Islet of Langerhans (tissue), 1 donor: ENCODE results near the gene UPK3BL1.
"Not testable (repeated sequence)": the region's sequence is repeated elsewhere in the genome, so short reads cannot be mapped to it uniquely, and the experiment has no call there.

ENCODE experiments used
- FAIRE-seq: peaks from one replicate; lab custom pipeline; 2011; peaks lifted over from hg19 to GRCh38; lab: Jason Lieb, UNC

The UPK3BL1 gene

GRCh38 chr7:102642691-102643090, at the start of gene UPK3BL1:
UPK3BL1 (minus strand) TSS chr7:102642791; CDS start chr7:102642741, 50 bp downstream.
- not testable (repeated sequence) for FAIRE-seq

DNA sequence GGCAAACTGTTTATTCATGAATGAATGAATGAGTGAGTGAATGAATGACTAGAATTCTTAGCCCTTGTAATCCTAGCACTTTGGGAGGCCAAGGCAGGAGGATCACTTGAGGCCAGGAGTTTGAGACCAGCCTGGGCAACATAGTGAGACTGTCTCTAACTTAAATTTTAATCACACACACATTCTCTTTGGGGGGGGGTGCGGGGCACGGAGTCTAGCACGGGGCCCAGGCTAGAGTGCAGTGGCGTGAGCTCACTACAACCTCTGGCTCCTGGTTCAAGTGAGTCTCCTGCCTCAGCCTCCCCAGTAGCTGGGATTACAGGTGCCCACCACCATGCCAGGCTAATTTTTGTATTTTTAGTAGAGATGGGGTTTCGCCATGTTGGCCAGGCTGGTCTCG, 48.0 kb upstream of the UPK3BL1 start:
- not testable (repeated sequence) for FAIRE-seq

GRCh38 chr7:102689436-102690282, 47.1 kb upstream of the UPK3BL1 start:
- not testable (repeated sequence) for FAIRE-seq

GRCh38 chr7:102688299-102689036, 45.9 kb upstream of the UPK3BL1 start:
- FAIRE-seq, result not testable (repeated sequence)

GRCh38 chr7:102682560-102682959, 40.0 kb upstream of the UPK3BL1 start:
- FAIRE-seq, result not testable (repeated sequence)

GRCh38 chr7:102680780-102681179, 38.2 kb upstream of the UPK3BL1 start:
- not testable (repeated sequence) for FAIRE-seq

GRCh38 chr7:102675545-102675944, 33.0 kb upstream of the UPK3BL1 start:
- FAIRE-seq, result not testable (repeated sequence)

GRCh38 chr7:102673447-102674067, 31.0 kb upstream of the UPK3BL1 start:
- FAIRE-seq, result not testable (repeated sequence)

GRCh38 chr7:102671956-102672307, 29.3 kb upstream of the UPK3BL1 start:
- FAIRE-seq, result not testable (repeated sequence)

GRCh38 chr7:102671166-102671955, 28.8 kb upstream of the UPK3BL1 start, which contains the start of gene POLR2J2:
POLR2J2 (minus strand) TSS chr7:102671663; CDS start chr7:102671601, 62 bp downstream.
- FAIRE-seq, result not testable (repeated sequence)

GRCh38 chr7:102667523-102667922, 24.9 kb upstream of the UPK3BL1 start:
- not testable (repeated sequence) for FAIRE-seq

DNA sequence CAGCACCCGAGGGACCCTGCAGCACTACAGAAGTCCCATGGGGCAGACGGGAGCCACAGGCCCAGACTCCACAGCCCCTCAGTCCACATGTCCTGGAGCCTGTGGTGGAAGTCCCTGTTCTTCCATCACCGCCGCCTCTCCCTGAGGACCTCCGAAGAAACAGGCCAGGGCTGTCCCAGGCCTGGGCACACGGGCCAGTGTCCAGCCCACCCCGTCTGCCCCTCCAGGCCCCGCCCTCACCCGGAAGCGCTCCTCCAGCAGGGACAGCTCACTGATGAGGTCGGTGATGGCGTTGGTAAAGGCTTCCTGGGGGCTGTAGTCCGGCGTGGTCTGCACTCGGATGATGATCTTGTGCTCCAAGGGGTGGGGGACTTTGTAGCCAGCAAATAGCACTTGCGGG, 24.3 kb upstream of the UPK3BL1 start:
- FAIRE-seq, result not testable (repeated sequence)

- FAIRE-seq, result not testable (repeated sequence)
Observed at GRCh38 chr7:102664765-102665164, 22.2 kb upstream of the UPK3BL1 start.

- not testable (repeated sequence) for FAIRE-seq
Observed at GRCh38 chr7:102649924-102650323, 7.3 kb upstream of the UPK3BL1 start, which contains the start of gene SPDYE2B. SPDYE2B (plus strand) TSS chr7:102650319; CDS start chr7:102652349, 2,030 bp downstream.

- not testable (repeated sequence) for FAIRE-seq
Observed at GRCh38 chr7:102647813-102648212, 5.2 kb upstream of the UPK3BL1 start.

- not testable (repeated sequence) for FAIRE-seq
Observed at GRCh38 chr7:102643404-102643803, 813 bp upstream of the UPK3BL1 start.

DNA sequence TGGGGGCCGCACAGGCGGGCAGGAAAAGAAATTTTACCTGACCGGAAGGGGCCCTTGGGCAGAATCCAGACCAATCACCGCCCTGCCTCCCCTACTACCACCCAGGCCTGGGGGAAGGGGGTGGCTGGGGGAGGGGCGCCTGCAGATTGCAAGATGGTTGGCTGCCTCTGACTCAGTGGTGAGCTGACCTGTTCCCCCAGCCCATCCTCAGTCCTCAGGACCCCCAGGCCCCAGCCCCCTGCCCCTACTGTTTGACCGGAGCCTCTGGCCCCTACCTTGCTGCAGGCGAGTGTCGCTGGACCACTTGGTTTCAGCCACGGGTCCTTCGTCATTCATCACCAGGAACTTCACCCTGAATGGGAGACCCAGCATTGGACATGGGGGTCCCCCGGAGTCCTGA, 3.7 kb downstream of the UPK3BL1 start:
- FAIRE-seq, result not testable (repeated sequence)

DNA sequence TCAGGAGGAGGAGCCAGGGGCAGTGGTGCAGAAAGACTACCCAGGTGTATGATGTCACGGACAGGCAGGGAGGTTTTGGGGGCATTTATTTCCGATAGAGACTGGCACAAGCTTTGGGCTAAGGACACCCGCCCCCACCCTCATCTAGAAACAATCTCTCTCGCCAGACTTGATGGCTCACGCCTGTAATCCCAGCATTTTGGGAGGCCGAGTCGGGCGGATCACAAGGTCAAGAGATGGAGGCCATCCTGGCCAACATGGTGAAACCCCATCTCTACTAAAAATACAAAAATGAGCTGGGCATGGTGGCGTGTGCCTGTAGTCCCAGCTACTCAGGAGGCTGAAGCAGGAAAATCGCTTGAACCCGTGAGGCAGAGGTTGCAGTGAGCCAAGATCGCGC, 5.6 kb downstream of the UPK3BL1 start:
- FAIRE-seq, result not testable (repeated sequence)

- FAIRE-seq, result not testable (repeated sequence)
Observed at GRCh38 chr7:102635354-102635753, 7.2 kb downstream of the UPK3BL1 start.

- not testable (repeated sequence) for FAIRE-seq
Observed at GRCh38 chr7:102634299-102634698, 8.3 kb downstream of the UPK3BL1 start.

- FAIRE-seq, result not testable (repeated sequence)
Observed at GRCh38 chr7:102630622-102631021, 12.0 kb downstream of the UPK3BL1 start.
